Measurements from ENCODE around the gene CAPN11. TPM values are rescaled to one million over a fixed set of nuclear protein-coding genes. Genes with fewer than 3 reads are reported as not detected.
"Not testable (repeated sequence)": the region's sequence is repeated elsewhere in the genome, so short reads cannot be mapped to it uniquely, and the experiment has no call there.

The CAPN11 gene
- total RNA-seq, 2 donors from 2014 or later: not detected

GRCh38 chr6:44230034-44230675 lies 71.5 kb downstream of the CAPN11 start:
- Mint-ChIP-seq H3K27me3 (no peaks in the 10 kb centered on the region), H3K9me3 (no peaks in the 10 kb centered on the region), H3K27ac (no peak overlapping the region), H3K4me1 (ENCODE audit: low read depth in 2 of 2) (peaks cover 4 to 5% of the 10 kb centered on the region in 2 donors), H3K36me3 (no peaks in the 10 kb centered on the region), H3K4me3 (no peak overlapping the region)
- ATAC-seq (no peak), DNase-seq (ENCODE audit: low spot score) (peak; percentile 12)

- H3K27me3 Mint-ChIP-seq; H3K27ac Mint-ChIP-seq; H3K36me3 Mint-ChIP-seq; H3K4me3 Mint-ChIP-seq; H3K9me3 Mint-ChIP-seq; ATAC-seq; H3K4me1 Mint-ChIP-seq (ENCODE audit: low read depth in 2 of 2): not testable (repeated sequence)
- peak; percentile 34 for DNase-seq (ENCODE audit: low spot score)
Observed at GRCh38 chr6:44231426-44231825, 72.8 kb downstream of the CAPN11 start.

GRCh38 chr6:44232676-44233566 lies 74.3 kb downstream of the CAPN11 start:
- DNase-seq (ENCODE audit: low spot score) (peak; percentile 54), ATAC-seq (no peak)
- Mint-ChIP-seq H3K36me3 (no peaks in the 10 kb centered on the region), H3K9me3 (no peaks in the 10 kb centered on the region), H3K27me3 (no peaks in the 10 kb centered on the region), H3K4me1 (ENCODE audit: low read depth in 2 of 2) (peaks cover 4 to 12% of the 10 kb centered on the region in 2 donors), H3K27ac (peak overlapping the region; percentile 33 to 74), H3K4me3 (no peak overlapping the region)

GRCh38 chr6:44233567-44234100 lies 75.0 kb downstream of the CAPN11 start:
- no peaks in the 10 kb centered on the region for H3K9me3 Mint-ChIP-seq
- DNase-seq (ENCODE audit: low spot score) (no peak), ATAC-seq (no peak)
- no peaks in the 10 kb centered on the region for H3K36me3 Mint-ChIP-seq
- H3K4me1 Mint-ChIP-seq (ENCODE audit: low read depth in 2 of 2): peaks cover 11 to 19% of the 10 kb centered on the region in 2 donors
- H3K4me3 Mint-ChIP-seq: no peak overlapping the region
- H3K27ac Mint-ChIP-seq: peak overlapping the region; percentile 33 to 74
- H3K27me3 Mint-ChIP-seq: no peaks in the 10 kb centered on the region

Other genes with a start within 250 kb of the CAPN11 start
- 10 to 100 TPM; 36.5 to 49.9 TPM for gene MRPL14, start 31.4 kb upstream of the CAPN11 start, total RNA-seq
- 10 to 100 TPM; 21.2 to 22.2 TPM for gene TMEM63B, start 31.3 kb upstream of the CAPN11 start, total RNA-seq
- gene MYMX, start 58.1 kb downstream of the CAPN11 start, total RNA-seq: not detected
- gene SLC29A1, start 64.8 kb downstream of the CAPN11 start, total RNA-seq: 10 to 100 TPM; 25.1 to 95.6 TPM
- 1,000 to 10,000 TPM; 1,035 to 1,696 TPM for gene HSP90AB1, start 88.3 kb downstream of the CAPN11 start, total RNA-seq
- gene SLC35B2, start 98.7 kb downstream of the CAPN11 start, total RNA-seq: 10 to 100 TPM; 34.6 to 39.4 TPM
- 10 to 100 TPM; 24.1 to 26.1 TPM for gene NFKBIE, start 106.7 kb downstream of the CAPN11 start, total RNA-seq
- gene TMEM151B, start 111.6 kb downstream of the CAPN11 start, total RNA-seq: not detected
- 10 to 100 TPM; 19.3 to 32.6 TPM for gene AARS2, start 154.5 kb downstream of the CAPN11 start, total RNA-seq
- gene SPATS1, start 183.8 kb downstream of the CAPN11 start, total RNA-seq: not detected
- gene CDC5L, start 228.9 kb downstream of the CAPN11 start, total RNA-seq: 10 to 100 TPM; 21.6 to 22.6 TPM